Measurements from ENCODE around the gene SLC4A2.

DNA sequence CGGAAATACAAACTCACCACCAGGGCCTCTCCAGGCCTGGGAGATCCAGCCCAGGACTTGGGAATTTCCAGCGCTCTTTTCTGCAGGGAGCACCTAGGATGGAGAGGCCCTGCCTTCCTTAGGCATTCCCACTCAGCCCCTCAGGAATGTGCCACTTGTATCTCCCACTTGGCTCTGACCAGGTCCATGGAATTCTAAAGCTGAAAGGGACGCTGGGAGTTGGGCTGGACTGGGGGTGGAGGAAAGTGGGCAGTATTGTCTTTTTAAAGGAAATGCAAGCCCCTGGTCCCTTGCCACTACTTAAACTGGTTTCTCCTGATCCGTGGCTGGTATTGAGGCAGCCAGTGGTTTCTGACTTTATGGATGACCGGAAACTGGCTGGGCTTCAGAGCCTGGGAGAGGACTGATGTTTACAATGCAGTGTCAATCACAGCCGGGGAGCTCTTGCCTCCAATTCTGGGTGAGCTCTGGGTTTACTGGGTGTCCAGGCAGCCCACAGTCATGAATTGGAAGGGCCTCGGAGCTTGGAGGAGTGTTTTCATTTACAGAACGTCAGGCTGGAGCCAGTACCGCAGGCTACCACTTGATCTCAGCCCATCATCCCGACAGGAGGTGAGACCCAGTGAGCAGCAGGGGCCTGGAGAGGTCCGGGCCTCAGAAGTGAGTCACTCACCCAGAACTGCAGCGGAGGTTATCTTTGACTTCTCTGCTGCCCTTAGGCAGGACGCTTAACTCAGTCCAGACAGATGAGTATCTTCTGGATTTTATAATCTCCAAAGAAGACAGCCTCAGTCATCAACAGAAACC, 54.2 kb downstream of the SLC4A2 start:
- TF ChIP-seq, protein P1, sequence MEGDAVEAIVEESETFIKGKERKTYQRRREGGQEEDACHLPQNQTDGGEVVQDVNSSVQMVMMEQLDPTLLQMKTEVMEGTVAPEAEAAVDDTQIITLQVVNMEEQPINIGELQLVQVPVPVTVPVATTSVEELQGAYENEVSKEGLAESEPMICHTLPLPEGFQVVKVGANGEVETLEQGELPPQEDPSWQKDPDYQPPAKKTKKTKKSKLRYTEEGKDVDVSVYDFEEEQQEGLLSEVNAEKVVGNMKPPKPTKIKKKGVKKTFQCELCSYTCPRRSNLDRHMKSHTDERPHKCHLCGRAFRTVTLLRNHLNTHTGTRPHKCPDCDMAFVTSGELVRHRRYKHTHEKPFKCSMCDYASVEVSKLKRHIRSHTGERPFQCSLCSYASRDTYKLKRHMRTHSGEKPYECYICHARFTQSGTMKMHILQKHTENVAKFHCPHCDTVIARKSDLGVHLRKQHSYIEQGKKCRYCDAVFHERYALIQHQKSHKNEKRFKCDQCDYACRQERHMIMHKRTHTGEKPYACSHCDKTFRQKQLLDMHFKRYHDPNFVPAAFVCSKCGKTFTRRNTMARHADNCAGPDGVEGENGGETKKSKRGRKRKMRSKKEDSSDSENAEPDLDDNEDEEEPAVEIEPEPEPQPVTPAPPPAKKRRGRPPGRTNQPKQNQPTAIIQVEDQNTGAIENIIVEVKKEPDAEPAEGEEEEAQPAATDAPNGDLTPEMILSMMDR (IDR thresholded peaks at IDR 0.05), result peak in 2 of 6 experiments; percentile 34 to 44
- TF ChIP-seq POLR2A (IDR thresholded peaks at IDR 0.05), result no peak
